Lung (tissue), 12 donors: ENCODE measurements around the gene TTC32. TPM values are rescaled to one million over a fixed set of nuclear protein-coding genes. Genes with fewer than 3 reads are reported as not detected.
"Not testable (repeated sequence)": the region's sequence is repeated elsewhere in the genome, so short reads cannot be mapped to it uniquely, and the experiment has no call there.

Source experiments
- ATAC-seq: fragments of 200-7000 bp; cut with Tn5 transposase; one replicate; pipeline ENCODE4 v1.9.1; 2020; ENCODE audit warnings: moderate number of reproducible peaks; ENCODE audit not compliant: insufficient read depth, low FRiP score
- DNase-seq, 3 donors: peaks; one replicate each; pipeline ENCODE4 v3.0.0-alpha.2; 2013 to 2017
- H3K27ac ChIP-seq, 2 donors: one replicate each; pipeline ENCODE4 v1.5.1; 2013; ENCODE audit warnings: mild to moderate bottlenecking in 2 of 2, moderate library complexity in 2 of 2, control low read depth in 1 of 2, inconsistent platforms in 1 of 2, low read depth in 1 of 2, low read length in 1 of 2
- H3K27me3 ChIP-seq, 3 donors: one replicate each; pipeline ENCODE4 v1.5.1; 2013; ENCODE audit warnings: low read length in 2 of 3; ENCODE audit not compliant: control insufficient read depth in 3 of 3, insufficient read depth in 3 of 3
- H3K36me3 ChIP-seq, 4 donors: one replicate each; pipeline ENCODE4 v1.5.1; 2013; ENCODE audit warnings: low read length in 4 of 4, mild to moderate bottlenecking in 1 of 4, moderate library complexity in 1 of 4; ENCODE audit not compliant: control insufficient read depth in 4 of 4, insufficient read depth in 4 of 4
- H3K4me1 ChIP-seq, 5 donors: one replicate each; pipeline ENCODE4 v1.5.1; 2013; ENCODE audit warnings: low read length in 5 of 5, mild to moderate bottlenecking in 2 of 5, moderate library complexity in 1 of 5; ENCODE audit not compliant: control insufficient read depth in 5 of 5, insufficient read depth in 5 of 5
- H3K4me3 ChIP-seq: one replicate; pipeline ENCODE4 v1.5.1; 2013; ENCODE audit warnings: mild to moderate bottlenecking, control low read depth, moderate library complexity
- H3K9ac ChIP-seq, 2 donors: one replicate each; pipeline ENCODE4 v1.5.1; 2013; ENCODE audit warnings: low read length in 2 of 2, control low read depth in 1 of 2; ENCODE audit not compliant: insufficient read depth in 1 of 2
- H3K9me3 ChIP-seq, 4 donors: one replicate each; pipeline ENCODE4 v1.5.1; 2013; ENCODE audit warnings: low read length in 3 of 4, mild to moderate bottlenecking in 1 of 4, moderate library complexity in 1 of 4; ENCODE audit not compliant: control insufficient read depth in 4 of 4, insufficient read depth in 3 of 4
- WGBS, 2 donors: extraction: QIAGEN DNeasy Blood & Tissue Kit; methylation state at CpG; one replicate each; pipeline ENCODE4 v1.1.7; 2013; 5-methylcytosine and 5-hydroxymethylcytosine counted together
- polyA plus RNA-seq, 2 donors: library from polyadenylated mRNA; stranded (reverse); fragments of 200-250 nt; gene quantifications; one replicate each; pipeline ENCODE4 v1.2.1, GENCODE V29; 2013
- total RNA-seq, 2 donors: library from RNA; depleted of rRNA in 1 of 2; stranded (reverse); fragments of >200 nt in 1 of 2; gene quantifications; one replicate each; pipeline ENCODE4 v1.2.1, GENCODE V29; 2014 to 2021
- TF ChIP-seq, protein P1 (sequence below): IDR thresholded peaks from 2 replicates; pipeline ENCODE4 v1.5.1; 2012; ENCODE audit warnings: mild to moderate bottlenecking; ENCODE audit errors: control extremely low read depth, extremely low read depth
- donor health status: control.
- donor health status: control.
- donor health status: Bipolar disorder and iron deficiency.
- donor health status: healthy.
- donor health status: DM: yes; HTN: yes; CAD: no.

Gene TTC32
- total and polyA plus RNA-seq, 4 donors: 11.5 to 47.3 (median 16.2) TPM

DNA sequence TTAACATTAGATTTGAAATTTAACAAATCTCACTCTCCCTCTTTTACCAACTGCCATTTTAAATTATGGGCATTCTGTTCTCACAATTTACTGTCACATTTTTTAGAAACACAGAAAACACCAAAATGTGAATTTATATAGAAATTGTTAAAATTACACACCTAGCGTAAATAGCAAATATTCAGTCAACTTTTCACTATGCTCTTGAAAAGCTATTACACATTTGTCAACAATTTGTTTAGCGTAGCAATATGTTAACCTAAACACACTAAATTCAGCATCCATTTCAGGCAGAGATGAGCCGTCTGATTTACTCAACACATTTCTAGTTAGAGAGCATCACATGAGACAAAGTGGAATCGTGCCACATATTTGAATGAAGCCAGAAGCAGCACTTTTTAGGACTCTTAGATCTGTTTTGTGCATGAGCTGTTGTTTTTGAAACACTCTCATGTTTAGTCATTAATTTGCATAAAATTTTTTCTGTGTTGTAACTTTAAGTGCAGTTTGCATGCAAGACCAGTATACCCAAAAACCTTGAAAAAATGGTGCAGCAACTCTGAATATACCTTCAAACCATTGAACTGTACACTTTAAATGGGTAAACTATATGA, 8.2 kb downstream of the TTC32 start:
- TF ChIP-seq, protein P1, sequence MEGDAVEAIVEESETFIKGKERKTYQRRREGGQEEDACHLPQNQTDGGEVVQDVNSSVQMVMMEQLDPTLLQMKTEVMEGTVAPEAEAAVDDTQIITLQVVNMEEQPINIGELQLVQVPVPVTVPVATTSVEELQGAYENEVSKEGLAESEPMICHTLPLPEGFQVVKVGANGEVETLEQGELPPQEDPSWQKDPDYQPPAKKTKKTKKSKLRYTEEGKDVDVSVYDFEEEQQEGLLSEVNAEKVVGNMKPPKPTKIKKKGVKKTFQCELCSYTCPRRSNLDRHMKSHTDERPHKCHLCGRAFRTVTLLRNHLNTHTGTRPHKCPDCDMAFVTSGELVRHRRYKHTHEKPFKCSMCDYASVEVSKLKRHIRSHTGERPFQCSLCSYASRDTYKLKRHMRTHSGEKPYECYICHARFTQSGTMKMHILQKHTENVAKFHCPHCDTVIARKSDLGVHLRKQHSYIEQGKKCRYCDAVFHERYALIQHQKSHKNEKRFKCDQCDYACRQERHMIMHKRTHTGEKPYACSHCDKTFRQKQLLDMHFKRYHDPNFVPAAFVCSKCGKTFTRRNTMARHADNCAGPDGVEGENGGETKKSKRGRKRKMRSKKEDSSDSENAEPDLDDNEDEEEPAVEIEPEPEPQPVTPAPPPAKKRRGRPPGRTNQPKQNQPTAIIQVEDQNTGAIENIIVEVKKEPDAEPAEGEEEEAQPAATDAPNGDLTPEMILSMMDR: no peak
- H3K4me1 ChIP-seq: peaks cover 3 to 23% (median 13%) of the 10 kb centered on the region in 5 donors
- H3K27me3 ChIP-seq: no peaks in the 10 kb centered on the region
- DNase-seq: no peak
- H3K36me3 ChIP-seq: peaks cover 0 to 1% (median 0%) of the 10 kb centered on the region in 4 donors
- WGBS, 2 donors: 92 to 93% methylated on average over 4 of the region's 4 CpGs
- H3K9me3 ChIP-seq: no peaks in the 10 kb centered on the region
- H3K4me3 ChIP-seq: no peak overlapping the region
- no peak overlapping the region for H3K27ac ChIP-seq
- ATAC-seq: no peak
- no peak overlapping the region for H3K9ac ChIP-seq

DNA sequence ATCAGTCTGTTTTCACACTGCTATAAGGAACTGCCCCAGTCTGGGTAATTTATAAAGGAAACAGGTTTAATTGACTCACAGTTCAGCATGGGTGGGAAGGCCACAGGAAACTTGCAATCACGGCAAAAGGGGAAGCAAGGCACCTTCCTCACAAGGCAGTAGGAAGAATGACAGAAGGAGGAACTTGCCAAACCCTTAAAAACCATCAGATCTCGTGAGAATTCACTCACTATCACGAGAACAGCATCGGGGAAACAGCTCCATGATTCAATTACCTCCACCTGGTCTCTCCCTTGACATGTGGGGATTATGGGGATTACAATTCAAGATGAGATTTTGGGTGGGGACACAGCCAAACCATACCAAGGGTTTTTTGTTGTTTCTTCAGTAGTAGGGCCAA, 9.8 kb downstream of the TTC32 start:
- ATAC-seq: peak; percentile 66
- not testable (repeated sequence) for H3K36me3 ChIP-seq

DNA sequence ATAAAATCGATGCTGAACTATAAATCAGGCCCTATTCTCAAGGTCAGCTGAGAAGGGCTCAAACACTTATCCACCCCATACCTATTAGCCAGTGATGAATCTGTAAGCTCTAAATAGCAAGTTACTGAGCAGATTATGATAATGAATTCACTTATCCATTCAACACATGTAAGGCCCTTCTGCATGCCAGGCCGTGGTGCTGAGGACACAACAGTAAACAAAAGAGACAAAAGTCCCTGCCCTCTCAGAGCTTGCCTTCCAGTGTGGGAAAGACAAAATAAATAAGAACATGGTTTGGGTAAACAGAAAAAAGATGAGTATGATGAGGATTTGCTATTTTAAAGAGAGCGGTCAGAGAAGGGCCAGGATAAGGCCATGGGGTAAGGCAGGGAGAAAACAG, 11.7 kb downstream of the TTC32 start:
- H3K27me3 ChIP-seq: no peaks in the 10 kb centered on the region
- no peak overlapping the region for H3K9ac ChIP-seq
- ATAC-seq (no peak), DNase-seq (no peak)
- TF ChIP-seq, protein P1: no peak
- H3K36me3 ChIP-seq: no peaks in the 10 kb centered on the region
- H3K27ac ChIP-seq: no peak overlapping the region
- WGBS, 2 donors: 83 to 85% methylated on average over 3 of the region's 3 CpGs
- no peak overlapping the region for H3K4me3 ChIP-seq
- H3K9me3 ChIP-seq: no peaks in the 10 kb centered on the region
- peaks cover 0 to 8% (median 0%) of the 10 kb centered on the region in 5 donors for H3K4me1 ChIP-seq

More for the DNA sequence above, 9.8 kb downstream of the TTC32 start:
- not testable (repeated sequence) for H3K9ac ChIP-seq, DNase-seq, H3K27me3 ChIP-seq, H3K4me3 ChIP-seq, H3K9me3 ChIP-seq, H3K27ac ChIP-seq
- WGBS, 2 donors: 19 to 57% methylated on average over 4 of the region's 4 CpGs
- peaks cover 0 to 11% (median 0%) of the 10 kb centered on the region in 5 donors for H3K4me1 ChIP-seq

DNA sequence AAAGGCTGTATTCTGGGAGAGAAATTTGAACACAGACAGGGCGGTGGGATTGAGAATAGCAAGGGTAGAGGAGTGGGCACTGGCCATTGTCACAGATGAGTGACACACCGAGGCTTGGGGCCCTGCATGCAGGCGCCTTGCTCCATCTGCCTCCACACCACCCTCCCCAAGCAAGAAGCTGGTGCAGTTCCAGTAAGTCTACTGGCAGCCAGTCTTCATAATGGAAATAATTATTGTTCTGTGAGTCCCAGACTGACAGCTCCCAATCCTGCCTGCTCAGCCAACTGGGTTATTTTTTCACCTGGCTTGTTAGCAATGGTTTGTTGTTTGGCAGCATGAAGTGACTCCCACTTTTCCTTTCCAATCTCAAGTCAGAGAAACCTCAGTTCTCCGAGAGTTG, 13.0 kb downstream of the TTC32 start:
- DNase-seq (no peak), ATAC-seq (no peak)
- no peak overlapping the region for H3K9ac ChIP-seq
- H3K9me3 ChIP-seq: no peaks in the 10 kb centered on the region
- TF ChIP-seq, protein P1: no peak
- no peak overlapping the region for H3K27ac ChIP-seq
- no peaks in the 10 kb centered on the region for H3K36me3 ChIP-seq
- H3K4me3 ChIP-seq: no peak overlapping the region
- peaks cover 0 to 8% (median 0%) of the 10 kb centered on the region in 5 donors for H3K4me1 ChIP-seq
- no peaks in the 10 kb centered on the region for H3K27me3 ChIP-seq
- 97 to 99% methylated on average over 4 of the region's 4 CpGs for WGBS, 2 donors
